GM12891 (cell line): ENCODE data around the gene ZNF407.

ENCODE experiments used
- PAX5 ChIP-seq: IDR thresholded peaks from 2 replicates; pipeline ENCODE4 v1.6.1; 2011; ENCODE audit warnings: low read length, moderate library complexity, mild to moderate bottlenecking; ENCODE audit not compliant: insufficient read depth, severe bottlenecking
- POLR2A ChIP-seq: IDR thresholded peaks from 2 replicates; pipeline ENCODE4 v1.6.1; 2011; ENCODE audit warnings: low read depth, low read length, control low read depth
- POLR2AphosphoS5 ChIP-seq: IDR thresholded peaks from 2 replicates; pipeline ENCODE4 v1.6.1; 2011; ENCODE audit warnings: low read depth, low read length, control low read depth
- POU2F2 ChIP-seq: IDR thresholded peaks from 2 replicates; pipeline ENCODE4 v1.6.1; 2011; ENCODE audit warnings: low read depth, mild to moderate bottlenecking, control low read depth, low read length, moderate library complexity
- SPI1 ChIP-seq: IDR thresholded peaks from 2 replicates; pipeline ENCODE4 v1.6.1; 2011; ENCODE audit warnings: low read depth, low read length, control low read depth
- TAF1 ChIP-seq: IDR thresholded peaks from 2 replicates; pipeline ENCODE4 v1.6.1; 2011; ENCODE audit warnings: low read depth, low read length, control low read depth

DNA sequence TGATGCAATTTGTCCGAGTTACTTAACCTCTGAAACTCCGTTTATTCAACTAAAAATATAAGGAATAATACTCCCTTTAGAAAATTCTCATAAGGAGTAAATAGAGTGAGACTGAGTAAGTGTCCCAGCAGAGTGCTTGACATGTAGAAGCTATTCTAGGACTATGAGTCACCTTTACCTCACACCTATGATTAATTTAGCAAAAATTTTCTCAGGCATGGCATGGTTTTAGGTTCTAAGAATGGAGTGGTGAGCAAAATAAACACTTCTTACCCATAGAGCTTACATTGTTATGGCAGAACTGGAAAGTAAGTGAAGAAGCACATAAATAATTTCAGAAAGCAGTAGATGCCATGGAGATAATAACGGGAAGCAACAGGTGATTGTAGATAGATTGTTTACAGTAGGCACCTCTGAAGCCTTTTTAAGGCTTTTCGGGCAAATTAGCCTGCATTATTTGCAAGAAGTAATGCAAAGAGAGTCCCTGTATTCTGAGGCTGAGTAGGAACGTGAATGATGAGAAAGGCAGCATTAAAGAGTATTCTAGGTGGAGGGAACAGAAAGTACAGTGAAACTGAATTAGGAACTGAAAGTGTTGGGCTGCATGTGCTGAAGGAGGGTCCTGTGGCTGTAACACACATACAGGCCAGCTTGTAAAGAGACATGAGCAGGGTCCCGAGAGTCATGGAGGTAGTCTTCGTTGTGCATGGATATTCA lies 209.2 kb downstream of the ZNF407 start:
- 0 out of 2 replicates have a peak, but pooled peaks have one; percentile 23 for TF ChIP-seq POLR2AphosphoS5
- TF ChIP-seq POLR2A = no peak
- TF ChIP-seq TAF1 = no peak
- peak; percentile 36; the same call in 1 of the 2 replicates for TF ChIP-seq POU2F2
- no peak for TF ChIP-seq PAX5
- peak; percentile 99 for TF ChIP-seq SPI1
